ENCODE data around the gene FOXD1. TPM values are rescaled to one million over a fixed set of nuclear protein-coding genes. Genes with fewer than 3 reads are reported as not detected.

FOXD1 gene
- polyA plus RNA-seq, result 2.9 to 11.9 TPM (median 7.0 TPM) in 3 replicates
- 2.5 TPM for polyA plus RNA-seq (2011; ENCODE audit: low read depth)
- 4.1 and 5.5 TPM in 2 replicates for polyA plus RNA-seq (2011; cell fraction: cytosol; rRNA removed)
- 5.3 and 6.7 TPM in 2 replicates for polyA plus RNA-seq (2011; cell fraction: nucleus; rRNA removed)
- polyA plus RNA-seq (2012; ENCODE audit: low replicate concordance), result 6.9 and 22.6 TPM in 2 replicates
- polyA minus RNA-seq, result 1.3 to 6.3 TPM (median 1.9 TPM) in 3 replicates
- 9.2 TPM for polyA minus RNA-seq (2011; cell fraction: cytosol; rRNA and poly(A)+ RNA removed)
- polyA minus RNA-seq (2011; cell fraction: nucleus; rRNA and poly(A)+ RNA removed), result 2.4 and 2.7 TPM in 2 replicates

- no peaks in the 10 kb centered on the region for H3K36me3 ChIP-seq (ENCODE audit: control insufficient read depth in 2 of 2, extremely low read depth in 1 of 2, insufficient read depth in 2 of 2, low read length in 2 of 2)
- H3K27ac ChIP-seq (ENCODE audit: control insufficient read depth, insufficient read depth, low read length), result peak within 1 kb of the TSS; percentile 52
- FAIRE-seq, result peak; percentile 94
Measured at GRCh38 chr5:73448463-73449136, at the start of gene FOXD1. TSS of gene FOXD1 (minus strand) at chr5:73448777. CDS start at chr5:73448362, 415 bp downstream.

DNA sequence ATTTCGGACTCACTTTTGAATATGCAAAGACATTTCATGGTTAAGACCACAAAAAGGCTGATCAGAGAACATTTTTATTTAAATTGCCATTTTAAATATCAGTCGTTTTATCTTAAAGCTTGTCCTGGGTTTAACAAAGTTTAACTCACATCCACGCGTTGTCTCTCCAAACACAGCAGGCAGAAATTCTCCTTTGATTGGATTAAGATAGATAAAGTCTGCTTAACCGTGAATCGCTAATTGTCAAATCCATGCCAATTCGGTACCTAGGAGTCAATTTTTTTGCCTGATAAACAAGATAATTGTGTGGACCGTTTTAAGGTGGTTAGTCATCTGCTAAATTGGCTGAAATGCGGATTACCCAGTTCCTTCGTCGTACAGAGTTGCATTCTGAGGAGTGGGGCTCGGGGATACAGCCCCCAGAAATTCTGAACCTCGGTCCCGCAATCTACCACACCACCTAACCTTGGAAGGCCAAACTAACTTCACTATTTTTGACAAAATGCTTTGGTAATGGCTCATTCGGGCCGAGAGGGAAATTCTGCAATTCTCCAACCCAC lies 49.0 kb upstream of the FOXD1 start:
- peaks cover 44% of the 10 kb centered on the region for H3K79me2 ChIP-seq (ENCODE audit: control insufficient read depth, insufficient read depth, low read length)

More at GRCh38 chr5:73448463-73449136, at the start of gene FOXD1:
- Histone ChIP-seq H3K9ac (ENCODE audit: control insufficient read depth, extremely low read depth, insufficient read depth, low read length) (peak within 1 kb of the TSS; percentile 75), H3K4me2 (ENCODE audit: control insufficient read depth, extremely low read depth, insufficient read depth, low read depth, low read length) (peak within 1 kb of the TSS; percentile 93), H3K9me1 (ENCODE audit: control insufficient read depth, extremely low read depth, insufficient read depth, low read length) (no peaks in the 10 kb centered on the region), H2AFZ (ENCODE audit: control insufficient read depth, low read length) (peak within 1 kb of the TSS; percentile 96), H3K4me1 (ENCODE audit: control insufficient read depth, extremely low read depth, insufficient read depth, low read length) (peaks cover 15% of the 10 kb centered on the region), H3K27me3 (ENCODE audit: control insufficient read depth, extremely low read depth, insufficient read depth, low read length) (peaks cover 51% of the 10 kb centered on the region), H3K79me2 (ENCODE audit: control insufficient read depth, insufficient read depth, low read length) (peaks cover 29% of the 10 kb centered on the region), H3K9me3 (ENCODE audit: control insufficient read depth, low read depth, low read length) (no peaks in the 10 kb centered on the region), H3K4me3 (ENCODE audit: control insufficient read depth in 2 of 3, extremely low read depth in 1 of 3, insufficient read depth in 2 of 3, low read depth in 1 of 3, low read length in 3 of 3) (peak within 1 kb of the TSS; percentile 75 to 76 (median 75)), H4K20me1 (ENCODE audit: control insufficient read depth, extremely low read depth, insufficient read depth, low read length) (no peaks in the 10 kb centered on the region)
- dilution Hi-C loops (cut with MboI; ENCODE audit: extremely low pct_ligation_motif_present, low sequenced_read_pairs), result no loop called here
- no peak for TF ChIP-seq EZH2 (IDR thresholded peaks at IDR 0.05; ENCODE audit: low read length)
- TF ChIP-seq CTCF (optimal IDR thresholded peaks at IDR 0.05 in 1 of 3, IDR thresholded peaks at IDR 0.05 in 1 of 3, conservative IDR thresholded peaks at IDR 0.05 in 1 of 3; ENCODE audit: extremely low read depth in 1 of 3, insufficient read depth in 2 of 3, low read length in 3 of 3), result peak in 2 of 3 experiments; percentile 14 to 27
- peak; percentile 52 for DNase-seq (ENCODE audit: low read depth, low spot score)

More for the DNA sequence above, 49.0 kb upstream of the FOXD1 start:
- H3K9me3 ChIP-seq (ENCODE audit: control insufficient read depth, low read depth, low read length), result no peaks in the 10 kb centered on the region
- DNase-seq (ENCODE audit: low read depth, low spot score) (no peak), FAIRE-seq (no peak)
- H3K4me2 ChIP-seq (ENCODE audit: control insufficient read depth, extremely low read depth, insufficient read depth, low read depth, low read length), result peak overlapping the region; percentile 99
- H3K4me3 ChIP-seq (ENCODE audit: control insufficient read depth in 2 of 3, extremely low read depth in 1 of 3, insufficient read depth in 2 of 3, low read depth in 1 of 3, low read length in 3 of 3), result peak overlapping the region; percentile 88 to 94 (median 91)
- dilution Hi-C loops (cut with MboI; ENCODE audit: extremely low pct_ligation_motif_present, low sequenced_read_pairs), result no loop called here
- H3K27me3 ChIP-seq (ENCODE audit: control insufficient read depth, extremely low read depth, insufficient read depth, low read length), result no peaks in the 10 kb centered on the region
- TF ChIP-seq EZH2 (IDR thresholded peaks at IDR 0.05; ENCODE audit: low read length) (no peak), CTCF (optimal IDR thresholded peaks at IDR 0.05 in 1 of 3, IDR thresholded peaks at IDR 0.05 in 1 of 3, conservative IDR thresholded peaks at IDR 0.05 in 1 of 3; ENCODE audit: extremely low read depth in 1 of 3, insufficient read depth in 2 of 3, low read length in 3 of 3) (no peak)
- H2AFZ ChIP-seq (ENCODE audit: control insufficient read depth, low read length), result peak overlapping the region; percentile 82
- H4K20me1 ChIP-seq (ENCODE audit: control insufficient read depth, extremely low read depth, insufficient read depth, low read length), result peaks cover 2% of the 10 kb centered on the region
- H3K27ac ChIP-seq (ENCODE audit: control insufficient read depth, insufficient read depth, low read length), result peak overlapping the region; percentile 97
- H3K4me1 ChIP-seq (ENCODE audit: control insufficient read depth, extremely low read depth, insufficient read depth, low read length), result peaks cover 19% of the 10 kb centered on the region
- no peaks in the 10 kb centered on the region for H3K9me1 ChIP-seq (ENCODE audit: control insufficient read depth, extremely low read depth, insufficient read depth, low read length)
- H3K36me3 ChIP-seq (ENCODE audit: control insufficient read depth in 2 of 2, extremely low read depth in 1 of 2, insufficient read depth in 2 of 2, low read length in 2 of 2), result peaks cover 2 to 17% of the 10 kb centered on the region in 2 experiments
- peak overlapping the region; percentile 100 for H3K9ac ChIP-seq (ENCODE audit: control insufficient read depth, extremely low read depth, insufficient read depth, low read length)

Data from keratinocyte (primary cell).